Activated T-cell treated with anti-CD3 and anti-CD28 coated beads, Interleukin-2, amount 50 U/mL, for 24 hours (primary cell): ENCODE results near the gene WDR86.
A peak's percentile ranks its signal among the peaks of the same experiment; 100 is the strongest.

Experiments used
- DNase-seq: peaks from one replicate; pipeline ENCODE4 v3.0.0-alpha.2; 2020
- H3K27ac Mint-ChIP-seq: 2 replicates; pipeline ENCODE4 v1.8.0; 2020; ENCODE audit warnings: mild to moderate bottlenecking, mixed read lengths
- H3K27me3 Mint-ChIP-seq: 2 replicates; pipeline ENCODE4 v1.8.0; 2020; ENCODE audit warnings: mixed read lengths
- H3K36me3 Mint-ChIP-seq: 2 replicates; pipeline ENCODE4 v1.8.0; 2020; ENCODE audit warnings: low read depth, mixed read lengths
- H3K4me1 Mint-ChIP-seq: 2 replicates; pipeline ENCODE4 v1.8.0; 2020; ENCODE audit warnings: low read depth, mixed read lengths
- H3K4me3 Mint-ChIP-seq: 2 replicates; pipeline ENCODE4 v1.8.0; 2020; ENCODE audit warnings: mild to moderate bottlenecking, moderate library complexity, mixed read lengths
- H3K9me3 Mint-ChIP-seq: 2 replicates; pipeline ENCODE4 v1.8.0; 2020; ENCODE audit warnings: mixed read lengths

The WDR86 gene

DNA sequence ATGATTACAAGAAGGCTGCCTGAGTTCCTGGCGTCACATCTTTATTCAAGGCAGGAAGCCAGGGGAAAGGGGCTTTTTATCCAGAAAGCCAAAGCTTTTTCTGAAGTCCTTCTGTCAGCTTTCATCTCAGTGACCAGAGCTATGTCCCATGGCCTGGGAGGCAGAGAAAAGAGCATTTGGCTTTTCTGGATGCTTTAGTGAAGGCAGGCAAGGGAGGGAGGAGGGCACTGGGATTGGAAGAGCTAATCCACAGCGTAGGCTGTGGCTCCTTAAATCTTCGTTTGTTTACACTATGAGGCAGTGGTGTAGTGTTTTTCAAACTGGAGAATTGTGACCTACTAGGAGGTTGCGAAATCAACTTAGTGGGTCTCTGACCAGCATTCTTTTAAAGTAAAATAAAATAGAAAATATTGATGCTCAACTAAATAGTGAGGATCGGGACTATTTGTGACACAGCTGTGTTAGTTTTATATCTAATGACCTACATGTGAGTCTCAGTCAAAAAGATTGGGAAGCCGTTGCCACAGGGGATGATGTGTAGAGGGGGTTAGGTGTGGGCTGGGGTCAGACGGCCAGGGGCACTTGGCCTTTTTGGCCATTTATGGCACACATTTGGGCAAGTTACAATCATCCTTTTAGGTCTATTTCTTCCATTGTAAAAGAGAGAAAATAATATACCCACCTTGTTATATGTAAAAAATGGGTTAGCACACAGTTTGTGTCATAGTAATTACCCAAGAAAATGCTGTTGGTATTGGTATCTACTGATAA lies 16.0 kb upstream of the WDR86 start:
- Mint-ChIP-seq H3K36me3 (no peaks in the 10 kb centered on the region), H3K4me1 (peaks cover 31% of the 10 kb centered on the region), H3K27me3 (no peaks in the 10 kb centered on the region), H3K9me3 (no peaks in the 10 kb centered on the region), H3K27ac (no peak overlapping the region), H3K4me3 (no peak overlapping the region)
- peak; percentile 6 for DNase-seq

DNA sequence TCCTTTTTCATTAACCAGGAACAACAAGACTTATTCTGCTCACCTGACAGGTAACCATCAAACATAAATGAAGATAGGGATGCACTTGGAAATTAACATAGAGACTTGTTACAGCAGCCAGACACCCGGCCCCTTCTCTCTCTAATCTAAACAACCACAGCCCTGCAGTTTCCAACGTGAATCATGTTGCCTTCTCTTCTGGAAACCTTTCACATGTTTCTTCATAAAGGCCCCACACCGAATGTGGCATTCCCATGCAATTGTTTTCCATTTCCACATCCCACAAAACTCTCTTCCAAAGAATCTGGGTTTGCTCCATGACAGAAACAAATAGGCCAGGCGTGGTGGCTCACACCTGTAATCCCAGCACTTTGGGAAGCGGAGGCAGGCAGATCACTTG lies 15.0 kb upstream of the WDR86 start:
- Mint-ChIP-seq H3K4me1 (peaks cover 23% of the 10 kb centered on the region), H3K27ac (no peak overlapping the region)
- no peak for DNase-seq

DNA sequence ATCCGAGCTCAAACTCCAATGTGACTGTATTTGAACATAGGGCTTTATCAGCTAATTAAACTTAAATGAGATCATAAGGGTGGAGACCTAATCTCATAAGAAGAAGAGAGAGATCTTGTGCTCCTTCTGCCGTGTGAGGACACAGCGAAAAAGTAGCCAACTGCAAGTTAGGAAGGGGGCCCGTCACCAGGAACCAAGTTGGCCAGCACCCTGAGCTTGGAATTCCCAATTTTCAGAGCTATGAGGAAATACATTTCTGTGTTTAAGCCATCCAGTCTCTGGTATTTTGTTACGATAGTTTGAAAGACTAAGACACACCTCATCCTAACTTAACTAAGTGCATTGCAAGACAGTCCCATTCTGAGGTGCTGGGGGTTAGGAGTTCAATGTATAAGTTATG lies 14.1 kb upstream of the WDR86 start:
- no peaks in the 10 kb centered on the region for H3K36me3 Mint-ChIP-seq
- DNase-seq: no peak
- peaks cover 8% of the 10 kb centered on the region for H3K9me3 Mint-ChIP-seq
- peaks cover 14% of the 10 kb centered on the region for H3K4me1 Mint-ChIP-seq
- H3K4me3 Mint-ChIP-seq: no peak overlapping the region
- no peaks in the 10 kb centered on the region for H3K27me3 Mint-ChIP-seq
- H3K27ac Mint-ChIP-seq: no peak overlapping the region

More for the DNA sequence above, 15.0 kb upstream of the WDR86 start:
- no peaks in the 10 kb centered on the region for H3K27me3 Mint-ChIP-seq
- no peaks in the 10 kb centered on the region for H3K36me3 Mint-ChIP-seq
- H3K4me3 Mint-ChIP-seq: no peak overlapping the region
- H3K9me3 Mint-ChIP-seq: peaks cover 8% of the 10 kb centered on the region

DNA sequence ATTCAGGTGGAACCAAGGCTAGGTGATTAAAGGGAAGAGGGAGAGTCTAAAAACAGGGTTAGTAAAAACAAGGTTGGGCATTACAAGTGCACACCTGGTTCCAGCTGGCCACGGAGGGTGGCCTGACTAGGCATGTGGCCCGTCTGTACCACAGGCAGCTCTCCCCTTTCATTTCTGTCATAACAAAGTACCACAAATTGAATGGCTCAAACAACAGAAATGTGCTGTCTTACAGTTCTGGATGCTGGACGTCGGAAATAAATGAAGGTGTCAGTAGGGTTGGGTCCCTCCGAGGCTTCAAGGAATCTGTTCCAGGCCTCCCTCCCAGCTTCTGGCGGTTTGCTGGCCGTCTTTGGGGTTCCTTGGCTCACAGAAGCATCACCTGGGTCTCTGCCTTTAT lies 13.4 kb upstream of the WDR86 start:
- peaks cover 8% of the 10 kb centered on the region for H3K9me3 Mint-ChIP-seq
- H3K27ac Mint-ChIP-seq: no peak overlapping the region
- no peak overlapping the region for H3K4me3 Mint-ChIP-seq
- H3K4me1 Mint-ChIP-seq: peaks cover 7% of the 10 kb centered on the region
- no peaks in the 10 kb centered on the region for H3K27me3 Mint-ChIP-seq
- no peaks in the 10 kb centered on the region for H3K36me3 Mint-ChIP-seq
- no peak for DNase-seq

DNA sequence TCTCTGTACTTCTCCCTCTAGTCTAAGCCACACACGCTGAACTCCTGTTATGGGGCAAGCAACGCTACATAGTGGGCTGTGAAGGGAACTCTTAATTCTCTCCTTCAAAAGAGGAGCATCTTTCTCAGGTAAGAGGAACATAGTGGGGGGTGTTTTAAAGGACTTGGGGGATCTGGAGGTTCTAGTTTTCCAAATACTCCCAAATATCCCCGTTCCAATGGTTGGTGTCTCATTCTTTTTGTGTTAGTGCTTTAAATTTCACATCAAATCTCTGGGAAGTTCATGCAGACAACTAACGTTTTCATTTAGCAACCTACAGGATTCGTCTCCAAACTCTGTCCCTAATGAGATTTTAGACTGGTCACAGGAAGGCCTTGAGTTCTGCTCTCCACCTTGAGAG lies 12.4 kb upstream of the WDR86 start:
- no peaks in the 10 kb centered on the region for H3K4me1 Mint-ChIP-seq
- no peaks in the 10 kb centered on the region for H3K27me3 Mint-ChIP-seq
- no peak overlapping the region for H3K4me3 Mint-ChIP-seq
- DNase-seq: no peak
- no peaks in the 10 kb centered on the region for H3K36me3 Mint-ChIP-seq
- peaks cover 8% of the 10 kb centered on the region for H3K9me3 Mint-ChIP-seq
- H3K27ac Mint-ChIP-seq: no peak overlapping the region

DNA sequence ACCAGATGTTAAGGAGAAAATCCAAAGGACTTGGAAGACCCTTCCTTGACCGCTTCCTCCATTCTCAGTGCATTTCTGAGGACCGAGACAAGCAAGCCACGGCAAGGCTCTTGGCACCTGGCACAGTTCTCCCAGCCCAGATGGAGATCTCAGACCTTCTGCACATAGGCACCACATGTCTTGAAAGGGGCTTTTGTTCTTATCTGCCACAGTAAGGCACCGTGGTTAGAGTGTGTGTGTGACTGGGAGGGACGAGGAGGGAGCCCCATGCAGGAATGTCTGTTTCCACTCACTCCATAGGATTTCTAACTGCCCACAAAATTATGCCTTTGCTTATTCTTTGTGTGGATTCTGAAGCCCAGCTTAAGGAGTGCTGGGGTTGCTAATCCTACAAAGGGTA lies 10.3 kb upstream of the WDR86 start:
- Mint-ChIP-seq H3K27me3 (no peaks in the 10 kb centered on the region), H3K4me1 (peaks cover 5% of the 10 kb centered on the region), H3K36me3 (no peaks in the 10 kb centered on the region), H3K4me3 (no peak overlapping the region), H3K27ac (no peak overlapping the region), H3K9me3 (peaks cover 8% of the 10 kb centered on the region)
- DNase-seq: no peak

DNA sequence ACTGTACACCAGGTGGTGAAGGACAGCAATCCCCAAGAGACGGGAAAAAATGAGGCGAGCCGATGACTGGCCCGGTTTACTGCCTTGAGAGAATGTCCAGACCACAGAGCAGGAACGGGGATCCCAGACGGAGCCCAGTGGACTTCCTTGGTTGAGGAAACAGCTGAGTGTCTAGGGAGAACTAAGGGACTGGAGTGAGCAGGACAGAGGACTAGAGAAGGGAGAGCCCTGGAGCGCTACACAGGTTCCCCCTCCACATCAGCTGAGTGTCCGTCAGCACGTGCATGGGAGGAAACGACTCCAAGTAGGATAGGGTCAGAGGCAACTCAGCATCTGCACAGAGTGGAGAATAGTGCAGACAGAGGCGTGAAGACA lies 7.1 kb upstream of the WDR86 start:
- no peaks in the 10 kb centered on the region for H3K36me3 Mint-ChIP-seq
- H3K4me1 Mint-ChIP-seq: peaks cover 34% of the 10 kb centered on the region
- peaks cover 8% of the 10 kb centered on the region for H3K9me3 Mint-ChIP-seq
- no peak for DNase-seq
- no peak overlapping the region for H3K4me3 Mint-ChIP-seq
- no peak overlapping the region for H3K27ac Mint-ChIP-seq
- peaks cover 7% of the 10 kb centered on the region for H3K27me3 Mint-ChIP-seq

DNA sequence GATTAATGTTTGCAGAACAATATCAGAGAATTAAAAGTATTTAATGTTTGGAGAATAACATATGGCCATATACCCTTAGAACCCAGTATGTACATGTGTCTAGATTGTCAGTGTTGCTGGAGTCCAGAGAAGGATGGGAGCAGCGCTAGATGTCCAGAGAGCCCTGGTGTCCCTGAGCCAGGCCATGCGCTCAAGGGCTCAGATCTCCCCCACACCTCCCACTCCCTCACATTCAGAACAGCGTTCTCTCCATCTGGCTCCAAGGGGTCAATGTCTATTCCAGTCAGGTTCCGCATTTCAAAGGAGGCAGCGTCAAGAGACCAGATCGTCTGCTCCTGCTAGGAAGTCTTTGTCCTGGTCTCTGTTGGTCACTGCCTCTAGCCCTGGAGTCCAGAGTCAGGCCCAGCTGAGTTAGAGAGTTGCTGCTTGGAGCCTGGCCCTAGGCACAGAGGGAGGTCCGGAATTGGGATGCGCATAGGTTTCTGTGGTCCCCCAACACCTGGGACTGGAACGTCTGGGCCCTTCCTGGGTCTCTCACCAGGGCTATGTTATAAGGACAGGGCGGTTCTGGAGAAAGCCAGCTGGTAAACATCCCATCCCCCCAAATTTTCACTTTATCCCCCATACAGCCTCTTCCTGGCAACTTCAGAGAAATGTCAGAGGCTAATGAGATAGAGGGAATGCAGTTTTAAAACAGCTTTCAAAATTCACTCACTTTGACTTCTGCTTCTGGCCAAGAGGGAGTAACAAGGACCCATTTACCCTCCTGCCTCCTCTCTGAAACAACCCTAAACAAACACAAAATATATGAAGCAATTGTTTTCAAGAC lies 6.5 kb upstream of the WDR86 start:
- Mint-ChIP-seq H3K27ac (no peak overlapping the region), H3K27me3 (peaks cover 13% of the 10 kb centered on the region), H3K4me3 (no peak overlapping the region), H3K4me1 (peaks cover 37% of the 10 kb centered on the region), H3K36me3 (no peaks in the 10 kb centered on the region), H3K9me3 (peaks cover 8% of the 10 kb centered on the region)
- no peak for DNase-seq

DNA sequence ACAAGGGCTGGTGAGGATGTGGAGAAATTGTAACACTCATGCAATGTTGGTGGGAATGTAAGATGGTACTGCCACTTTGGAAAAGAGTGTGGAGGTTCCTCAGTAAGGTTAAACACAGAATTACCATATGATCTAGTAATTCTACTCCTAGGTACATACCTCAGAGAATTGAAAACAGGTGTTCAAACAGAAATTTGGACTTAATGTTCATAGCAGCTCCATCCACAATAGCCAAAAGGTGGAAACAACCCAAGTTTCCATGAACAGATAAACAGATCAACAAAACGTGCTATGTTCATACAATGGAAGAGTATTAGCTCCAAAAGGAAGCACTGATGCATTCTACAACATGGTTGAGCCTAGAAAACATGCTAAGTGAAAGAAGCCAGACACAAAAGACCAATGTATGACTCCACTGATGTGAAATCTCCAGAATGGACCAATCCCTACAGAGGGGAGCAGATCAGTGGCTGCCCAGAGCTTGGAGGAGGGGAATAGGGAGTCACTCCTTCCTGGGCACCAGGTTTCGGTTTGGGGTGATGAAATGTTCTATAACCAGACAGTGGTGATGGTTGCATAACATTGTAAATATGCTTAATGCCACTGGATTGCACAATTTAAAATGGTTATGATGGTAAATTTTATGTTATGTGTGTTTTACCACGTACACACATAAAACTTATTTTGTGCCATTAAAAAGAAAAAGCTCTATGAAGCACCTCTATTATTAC lies 5.7 kb upstream of the WDR86 start:
- Mint-ChIP-seq H3K4me3 (no peak overlapping the region), H3K9me3 (peaks cover 7% of the 10 kb centered on the region), H3K27ac (no peak overlapping the region), H3K27me3 (peaks cover 21% of the 10 kb centered on the region), H3K4me1 (peaks cover 45% of the 10 kb centered on the region), H3K36me3 (no peaks in the 10 kb centered on the region)
- no peak for DNase-seq

DNA sequence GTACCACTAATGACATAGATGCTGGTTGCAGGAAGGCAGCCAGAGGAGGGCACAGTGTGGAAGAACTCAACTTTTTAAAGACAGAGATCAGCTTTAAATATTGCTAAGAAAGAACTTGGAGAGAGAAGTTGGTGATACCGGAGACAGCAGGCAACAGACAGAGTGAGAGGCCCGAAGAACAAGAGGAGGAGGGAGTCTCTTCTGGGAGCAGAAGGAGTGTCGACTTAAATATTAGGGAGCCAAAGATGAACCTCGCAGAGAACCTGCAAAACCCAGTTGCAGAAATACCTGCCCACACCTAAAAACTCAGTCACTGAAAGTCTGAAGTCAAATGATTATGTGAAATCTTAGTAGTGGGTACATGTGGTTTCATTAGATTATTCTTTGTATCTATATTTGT lies 3.4 kb upstream of the WDR86 start:
- Mint-ChIP-seq H3K36me3 (no peaks in the 10 kb centered on the region), H3K4me1 (peaks cover 54% of the 10 kb centered on the region), H3K9me3 (no peaks in the 10 kb centered on the region), H3K4me3 (no peak overlapping the region), H3K27ac (no peak overlapping the region), H3K27me3 (peaks cover 35% of the 10 kb centered on the region)
- DNase-seq: no peak

DNA sequence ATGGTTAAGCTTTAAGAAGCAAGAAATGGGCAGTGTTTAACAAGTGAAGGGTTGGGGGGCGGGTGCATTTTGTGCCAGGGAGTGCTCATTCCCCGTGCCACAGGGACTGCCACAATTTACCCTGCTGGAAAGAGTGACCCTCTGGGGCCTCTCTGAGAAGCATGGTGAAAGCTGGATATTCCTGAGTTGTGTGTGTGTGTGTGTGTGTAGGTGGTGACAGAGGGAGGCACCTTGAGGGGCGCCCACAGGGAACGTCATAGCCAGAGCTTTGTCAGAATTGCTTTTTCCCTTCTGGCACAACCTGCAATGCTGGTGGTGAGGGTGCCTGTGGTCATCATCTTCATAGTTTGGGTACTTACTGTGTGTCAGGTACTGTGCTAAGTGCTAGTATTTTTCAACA lies 2.5 kb upstream of the WDR86 start:
- Mint-ChIP-seq H3K9me3 (no peaks in the 10 kb centered on the region), H3K4me1 (peaks cover 54% of the 10 kb centered on the region), H3K36me3 (no peaks in the 10 kb centered on the region), H3K4me3 (no peak overlapping the region), H3K27me3 (peaks cover 35% of the 10 kb centered on the region), H3K27ac (no peak overlapping the region)
- DNase-seq: no peak

DNA sequence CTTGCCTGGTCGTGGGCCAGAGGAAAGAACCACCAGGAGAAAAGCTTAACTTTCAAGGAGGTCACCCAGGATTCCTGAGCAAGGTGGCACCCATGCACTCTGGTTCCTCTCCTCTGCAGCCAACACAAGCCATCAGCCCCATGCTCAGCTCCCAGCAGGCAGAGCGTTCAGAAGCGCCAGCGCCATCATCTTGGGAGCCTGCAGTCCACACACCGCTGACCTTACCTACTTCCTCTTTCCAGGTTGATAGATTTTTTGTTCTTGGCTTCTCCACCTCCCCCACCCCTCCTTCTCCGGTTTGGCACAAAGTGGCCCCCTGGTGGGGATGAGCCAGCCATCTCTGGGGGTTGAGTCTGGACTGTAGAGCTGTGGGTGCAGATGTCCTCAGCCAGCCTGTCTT lies 1.7 kb upstream of the WDR86 start:
- no peak for DNase-seq
- Mint-ChIP-seq H3K36me3 (no peaks in the 10 kb centered on the region), H3K27ac (no peak overlapping the region), H3K4me1 (peaks cover 54% of the 10 kb centered on the region), H3K4me3 (no peak overlapping the region), H3K9me3 (no peaks in the 10 kb centered on the region), H3K27me3 (peaks cover 35% of the 10 kb centered on the region)

DNA sequence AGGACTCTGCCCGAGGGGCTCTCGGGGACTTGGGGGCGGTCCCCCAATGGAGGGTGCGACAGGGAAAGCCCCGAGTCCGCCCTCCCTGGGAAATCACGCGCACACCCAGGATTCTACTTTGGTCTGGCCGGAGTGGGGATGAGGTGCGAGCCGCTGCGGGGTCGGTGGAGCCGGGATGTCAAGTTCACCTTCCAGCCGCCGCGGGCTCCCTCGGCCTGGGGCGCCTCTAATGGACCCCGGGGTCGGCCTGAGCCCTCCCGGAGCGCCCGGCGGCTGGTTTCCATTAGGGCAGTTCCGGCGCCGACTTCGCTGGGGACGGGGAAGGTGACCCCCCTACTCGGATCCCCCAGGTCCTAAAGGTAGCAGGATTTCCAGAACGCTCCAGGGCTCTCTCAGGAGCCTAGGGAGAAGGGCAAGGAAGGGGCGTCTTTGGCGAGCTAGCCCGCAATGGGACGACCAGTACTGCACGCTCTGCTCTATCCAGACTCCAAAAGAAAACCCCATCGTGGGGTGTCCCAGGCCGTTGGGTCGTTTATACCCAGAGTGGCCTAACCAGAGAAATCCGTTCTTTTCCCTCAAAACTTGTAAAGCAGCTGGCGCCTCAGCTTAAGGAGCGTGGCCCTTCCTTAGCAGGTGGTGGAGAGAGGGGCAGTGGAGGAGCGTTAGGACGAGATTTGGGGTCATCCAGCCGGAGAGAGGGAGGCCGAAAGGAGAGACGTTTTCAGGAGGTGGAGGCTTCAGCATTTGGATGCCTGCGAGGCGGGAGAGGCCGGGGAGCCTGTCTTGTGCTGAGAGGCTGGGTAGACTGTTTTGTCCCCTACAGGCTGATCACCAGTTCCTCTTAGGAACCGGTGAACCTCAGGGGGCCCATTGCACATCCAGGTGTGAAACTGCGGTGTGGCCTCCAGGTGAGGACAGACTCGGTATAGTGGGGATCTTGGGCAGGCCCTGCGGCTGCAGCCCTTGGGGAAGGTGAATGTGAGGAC lies 860 bp upstream of the WDR86 start:
- Mint-ChIP-seq H3K4me3 (peak overlapping the region; percentile 57), H3K36me3 (no peaks in the 10 kb centered on the region), H3K27ac (no peak overlapping the region), H3K9me3 (no peaks in the 10 kb centered on the region), H3K4me1 (peaks cover 54% of the 10 kb centered on the region), H3K27me3 (peaks cover 35% of the 10 kb centered on the region)
- no peak for DNase-seq
